Measurements from ENCODE around the gene H19.

H19 gene
- total RNA-seq: 0 to 0.55 (median 0) reads per million in 18 experiments

GRCh38 chr11:1997755-1998154, at the start of gene H19:
H19 (minus strand) TSS chr11:1997842.
- DNase-seq: no peak

GRCh38 chr11:2041963-2042362, 44.3 kb upstream of the H19 start:
- DNase-seq: no peak

- no peak for DNase-seq
Measured at GRCh38 chr11:2041153-2041552, 43.5 kb upstream of the H19 start.

GRCh38 chr11:2039198-2039759, 41.6 kb upstream of the H19 start:
- DNase-seq: no peak

- no peak for DNase-seq
Measured at GRCh38 chr11:2036863-2037486, 39.3 kb upstream of the H19 start.

GRCh38 chr11:2035382-2035781, 37.7 kb upstream of the H19 start:
- no peak for DNase-seq

- DNase-seq: no peak
Measured at GRCh38 chr11:2031058-2031457, 33.4 kb upstream of the H19 start.

- no peak for DNase-seq
Measured at GRCh38 chr11:2027708-2028107, 30.1 kb upstream of the H19 start.

GRCh38 chr11:2015025-2015424, 17.4 kb upstream of the H19 start:
- no peak for DNase-seq

- DNase-seq: no peak
Measured at GRCh38 chr11:2012440-2012839, 14.8 kb upstream of the H19 start.

- no peak for DNase-seq
Measured at GRCh38 chr11:2004466-2004865, 6.8 kb upstream of the H19 start.

GRCh38 chr11:2002807-2003206, 5.2 kb upstream of the H19 start:
- DNase-seq: no peak

- DNase-seq: no peak
Measured at GRCh38 chr11:2002042-2002776, 4.6 kb upstream of the H19 start.

- DNase-seq: no peak
Measured at GRCh38 chr11:1998861-1999260, 1.2 kb upstream of the H19 start.

- no peak for DNase-seq
Measured at GRCh38 chr11:1998290-1998689, 648 bp upstream of the H19 start.

GRCh38 chr11:1994121-1994520, 3.5 kb downstream of the H19 start:
- DNase-seq: no peak

- DNase-seq: no peak
Measured at GRCh38 chr11:1992111-1992510, 5.5 kb downstream of the H19 start.

- no peak for DNase-seq
Measured at GRCh38 chr11:1990872-1991578, 6.6 kb downstream of the H19 start.

- DNase-seq: no peak
Measured at GRCh38 chr11:1989953-1990352, 7.7 kb downstream of the H19 start.

GRCh38 chr11:1988667-1989317, 8.8 kb downstream of the H19 start:
- no peak for DNase-seq

GRCh38 chr11:1988174-1988573, 9.5 kb downstream of the H19 start:
- no peak for DNase-seq

- DNase-seq: no peak
Measured at GRCh38 chr11:1987024-1987423, 10.6 kb downstream of the H19 start.

- DNase-seq: no peak
Measured at GRCh38 chr11:1983601-1983961, 14.1 kb downstream of the H19 start.
